H1 (cell line): ENCODE results near the gene NEK11. TPM values are rescaled to one million over a fixed set of nuclear protein-coding genes. Genes with fewer than 3 reads are reported as not detected.

Source experiments
- CHD1 ChIP-seq: IDR thresholded peaks from 2 replicates; pipeline ENCODE4 v1.6.1; 2012; ENCODE audit warnings: low read depth, low read length, improper control_type of control experiment
- GTF2F1 ChIP-seq: IDR thresholded peaks from 2 replicates; pipeline ENCODE4 v1.6.1; 2012; ENCODE audit warnings: low read depth, low read length, improper control_type of control experiment, borderline replicate concordance
- SAP30 ChIP-seq: fragments of 300-600 bp; sonication (generic); IDR thresholded peaks from 2 replicates; pipeline ENCODE4 v1.7.1; 2012; ENCODE audit warnings: low read length, moderate library complexity, mild to moderate bottlenecking, inconsistent platforms; ENCODE audit not compliant: insufficient read depth, insufficient replicate concordance
- SIN3A ChIP-seq, 2 experiments: IDR thresholded peaks in 1 of 2; conservative IDR thresholded peaks in 1 of 2; 2 replicates each; pipeline ENCODE4 v1.6.1; 2011 to 2012; ENCODE audit warnings: low read length in 2 of 2, improper control_type of control experiment in 1 of 2, low read depth in 1 of 2, mild to moderate bottlenecking in 1 of 2
- SUZ12 ChIP-seq: fragments of 200-600 bp; sonication (generic); IDR thresholded peaks from 2 replicates; pipeline ENCODE4 v1.6.1; 2012; ENCODE audit warnings: mild to moderate bottlenecking, inconsistent platforms, low read length, moderate library complexity, mixed read lengths
- TAF1 ChIP-seq: IDR thresholded peaks from 2 replicates; pipeline ENCODE4 v1.6.1; 2011; ENCODE audit warnings: mild to moderate bottlenecking, low read depth, low read length
- TAF7 ChIP-seq: optimal IDR thresholded peaks from 2 replicates; pipeline ENCODE3; 2011; ENCODE audit warnings: low read depth, mild to moderate bottlenecking, inconsistent platforms, low read length, moderate library complexity, borderline replicate concordance
- polyA plus RNA-seq, 7 experiments: library from polyadenylated mRNA; depleted of rRNA in 3 of 7; stranded (reverse) in 5 of 7; unstranded in 2 of 7; fragments of >200 nt in 5 of 7; fragments of 200-250 nt in 2 of 7; gene quantifications; 1 replicate in 5 of 7; 2 replicates in 1 of 7; 4 replicates in 1 of 7; pipeline versions ENCODE4 v1.2.1 to v1.2.3, GENCODE V29; 2011 to 2013; ENCODE audit warnings: missing spikeins in 2 of 7, mixed read lengths in 2 of 7
- total RNA-seq: library from RNA; stranded (reverse); fragmentation: NEBNext Ultra II Directional; extraction: Animal tissue kit (Norgen Biotek cat#: 25700); gene quantifications from 2 replicates; pipeline ENCODE4 v1.2.1, GENCODE V29; 2021
- TF ChIP-seq, protein P1 (sequence below): fragments of 300-600 bp; sonication (generic); IDR thresholded peaks from 2 replicates; pipeline ENCODE4 v1.7.1; 2012; ENCODE audit warnings: low read length, moderate library complexity, mild to moderate bottlenecking, inconsistent platforms; ENCODE audit not compliant: insufficient replicate concordance
- TF ChIP-seq, protein P2 (sequence below), 3 experiments: IDR thresholded peaks; 1 replicate in 2 of 3; 2 replicates in 1 of 3; pipeline versions ENCODE4 v1.5.1 to v1.6.1; 2011; ENCODE audit warnings: low read length in 3 of 3, mild to moderate bottlenecking in 3 of 3, inconsistent platforms in 2 of 3, low read depth in 1 of 3, moderate library complexity in 1 of 3; ENCODE audit not compliant: insufficient read depth in 1 of 3; ENCODE audit errors: control extremely low read depth in 1 of 3

NEK11 gene
- total and polyA plus RNA-seq, 2 of the 8 experiments (the other 6 are each of a cell fraction or from before 2014, with no cell fraction given): 0.60 TPM; not detected in 1

DNA sequence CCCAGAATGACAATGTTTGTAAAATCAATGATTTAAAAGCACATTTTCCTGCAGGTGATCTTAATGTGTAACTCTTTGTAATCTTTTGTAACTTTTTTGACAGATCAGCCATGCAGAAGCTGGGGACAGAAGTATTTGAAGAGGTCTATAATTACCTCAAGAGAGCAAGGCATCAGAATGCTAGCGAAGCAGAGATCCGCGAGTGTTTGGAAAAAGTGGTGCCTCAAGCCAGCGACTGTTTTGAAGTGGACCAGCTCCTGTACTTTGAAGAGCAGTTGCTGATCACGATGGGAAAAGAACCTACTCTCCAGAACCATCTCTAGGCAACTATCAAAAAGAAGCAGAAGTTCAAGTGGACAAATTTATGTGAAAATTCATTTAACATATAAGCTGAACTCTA, 322.8 kb downstream of the NEK11 start (continued):
- TF ChIP-seq, protein P1, sequence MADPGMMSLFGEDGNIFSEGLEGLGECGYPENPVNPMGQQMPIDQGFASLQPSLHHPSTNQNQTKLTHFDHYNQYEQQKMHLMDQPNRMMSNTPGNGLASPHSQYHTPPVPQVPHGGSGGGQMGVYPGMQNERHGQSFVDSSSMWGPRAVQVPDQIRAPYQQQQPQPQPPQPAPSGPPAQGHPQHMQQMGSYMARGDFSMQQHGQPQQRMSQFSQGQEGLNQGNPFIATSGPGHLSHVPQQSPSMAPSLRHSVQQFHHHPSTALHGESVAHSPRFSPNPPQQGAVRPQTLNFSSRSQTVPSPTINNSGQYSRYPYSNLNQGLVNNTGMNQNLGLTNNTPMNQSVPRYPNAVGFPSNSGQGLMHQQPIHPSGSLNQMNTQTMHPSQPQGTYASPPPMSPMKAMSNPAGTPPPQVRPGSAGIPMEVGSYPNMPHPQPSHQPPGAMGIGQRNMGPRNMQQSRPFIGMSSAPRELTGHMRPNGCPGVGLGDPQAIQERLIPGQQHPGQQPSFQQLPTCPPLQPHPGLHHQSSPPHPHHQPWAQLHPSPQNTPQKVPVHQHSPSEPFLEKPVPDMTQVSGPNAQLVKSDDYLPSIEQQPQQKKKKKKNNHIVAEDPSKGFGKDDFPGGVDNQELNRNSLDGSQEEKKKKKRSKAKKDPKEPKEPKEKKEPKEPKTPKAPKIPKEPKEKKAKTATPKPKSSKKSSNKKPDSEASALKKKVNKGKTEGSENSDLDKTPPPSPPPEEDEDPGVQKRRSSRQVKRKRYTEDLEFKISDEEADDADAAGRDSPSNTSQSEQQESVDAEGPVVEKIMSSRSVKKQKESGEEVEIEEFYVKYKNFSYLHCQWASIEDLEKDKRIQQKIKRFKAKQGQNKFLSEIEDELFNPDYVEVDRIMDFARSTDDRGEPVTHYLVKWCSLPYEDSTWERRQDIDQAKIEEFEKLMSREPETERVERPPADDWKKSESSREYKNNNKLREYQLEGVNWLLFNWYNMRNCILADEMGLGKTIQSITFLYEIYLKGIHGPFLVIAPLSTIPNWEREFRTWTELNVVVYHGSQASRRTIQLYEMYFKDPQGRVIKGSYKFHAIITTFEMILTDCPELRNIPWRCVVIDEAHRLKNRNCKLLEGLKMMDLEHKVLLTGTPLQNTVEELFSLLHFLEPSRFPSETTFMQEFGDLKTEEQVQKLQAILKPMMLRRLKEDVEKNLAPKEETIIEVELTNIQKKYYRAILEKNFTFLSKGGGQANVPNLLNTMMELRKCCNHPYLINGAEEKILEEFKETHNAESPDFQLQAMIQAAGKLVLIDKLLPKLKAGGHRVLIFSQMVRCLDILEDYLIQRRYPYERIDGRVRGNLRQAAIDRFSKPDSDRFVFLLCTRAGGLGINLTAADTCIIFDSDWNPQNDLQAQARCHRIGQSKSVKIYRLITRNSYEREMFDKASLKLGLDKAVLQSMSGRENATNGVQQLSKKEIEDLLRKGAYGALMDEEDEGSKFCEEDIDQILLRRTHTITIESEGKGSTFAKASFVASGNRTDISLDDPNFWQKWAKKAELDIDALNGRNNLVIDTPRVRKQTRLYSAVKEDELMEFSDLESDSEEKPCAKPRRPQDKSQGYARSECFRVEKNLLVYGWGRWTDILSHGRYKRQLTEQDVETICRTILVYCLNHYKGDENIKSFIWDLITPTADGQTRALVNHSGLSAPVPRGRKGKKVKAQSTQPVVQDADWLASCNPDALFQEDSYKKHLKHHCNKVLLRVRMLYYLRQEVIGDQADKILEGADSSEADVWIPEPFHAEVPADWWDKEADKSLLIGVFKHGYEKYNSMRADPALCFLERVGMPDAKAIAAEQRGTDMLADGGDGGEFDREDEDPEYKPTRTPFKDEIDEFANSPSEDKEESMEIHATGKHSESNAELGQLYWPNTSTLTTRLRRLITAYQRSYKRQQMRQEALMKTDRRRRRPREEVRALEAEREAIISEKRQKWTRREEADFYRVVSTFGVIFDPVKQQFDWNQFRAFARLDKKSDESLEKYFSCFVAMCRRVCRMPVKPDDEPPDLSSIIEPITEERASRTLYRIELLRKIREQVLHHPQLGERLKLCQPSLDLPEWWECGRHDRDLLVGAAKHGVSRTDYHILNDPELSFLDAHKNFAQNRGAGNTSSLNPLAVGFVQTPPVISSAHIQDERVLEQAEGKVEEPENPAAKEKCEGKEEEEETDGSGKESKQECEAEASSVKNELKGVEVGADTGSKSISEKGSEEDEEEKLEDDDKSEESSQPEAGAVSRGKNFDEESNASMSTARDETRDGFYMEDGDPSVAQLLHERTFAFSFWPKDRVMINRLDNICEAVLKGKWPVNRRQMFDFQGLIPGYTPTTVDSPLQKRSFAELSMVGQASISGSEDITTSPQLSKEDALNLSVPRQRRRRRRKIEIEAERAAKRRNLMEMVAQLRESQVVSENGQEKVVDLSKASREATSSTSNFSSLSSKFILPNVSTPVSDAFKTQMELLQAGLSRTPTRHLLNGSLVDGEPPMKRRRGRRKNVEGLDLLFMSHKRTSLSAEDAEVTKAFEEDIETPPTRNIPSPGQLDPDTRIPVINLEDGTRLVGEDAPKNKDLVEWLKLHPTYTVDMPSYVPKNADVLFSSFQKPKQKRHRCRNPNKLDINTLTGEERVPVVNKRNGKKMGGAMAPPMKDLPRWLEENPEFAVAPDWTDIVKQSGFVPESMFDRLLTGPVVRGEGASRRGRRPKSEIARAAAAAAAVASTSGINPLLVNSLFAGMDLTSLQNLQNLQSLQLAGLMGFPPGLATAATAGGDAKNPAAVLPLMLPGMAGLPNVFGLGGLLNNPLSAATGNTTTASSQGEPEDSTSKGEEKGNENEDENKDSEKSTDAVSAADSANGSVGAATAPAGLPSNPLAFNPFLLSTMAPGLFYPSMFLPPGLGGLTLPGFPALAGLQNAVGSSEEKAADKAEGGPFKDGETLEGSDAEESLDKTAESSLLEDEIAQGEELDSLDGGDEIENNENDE: no peak
- no peak for TF ChIP-seq SIN3A (conservative IDR thresholded peaks at IDR 0.05 in 1 of 2, IDR thresholded peaks at IDR 0.05 in 1 of 2; ENCODE audit: low read depth in 1 of 2, low read length in 2 of 2)
- no peak for TF ChIP-seq CHD1
- TF ChIP-seq, protein P2, sequence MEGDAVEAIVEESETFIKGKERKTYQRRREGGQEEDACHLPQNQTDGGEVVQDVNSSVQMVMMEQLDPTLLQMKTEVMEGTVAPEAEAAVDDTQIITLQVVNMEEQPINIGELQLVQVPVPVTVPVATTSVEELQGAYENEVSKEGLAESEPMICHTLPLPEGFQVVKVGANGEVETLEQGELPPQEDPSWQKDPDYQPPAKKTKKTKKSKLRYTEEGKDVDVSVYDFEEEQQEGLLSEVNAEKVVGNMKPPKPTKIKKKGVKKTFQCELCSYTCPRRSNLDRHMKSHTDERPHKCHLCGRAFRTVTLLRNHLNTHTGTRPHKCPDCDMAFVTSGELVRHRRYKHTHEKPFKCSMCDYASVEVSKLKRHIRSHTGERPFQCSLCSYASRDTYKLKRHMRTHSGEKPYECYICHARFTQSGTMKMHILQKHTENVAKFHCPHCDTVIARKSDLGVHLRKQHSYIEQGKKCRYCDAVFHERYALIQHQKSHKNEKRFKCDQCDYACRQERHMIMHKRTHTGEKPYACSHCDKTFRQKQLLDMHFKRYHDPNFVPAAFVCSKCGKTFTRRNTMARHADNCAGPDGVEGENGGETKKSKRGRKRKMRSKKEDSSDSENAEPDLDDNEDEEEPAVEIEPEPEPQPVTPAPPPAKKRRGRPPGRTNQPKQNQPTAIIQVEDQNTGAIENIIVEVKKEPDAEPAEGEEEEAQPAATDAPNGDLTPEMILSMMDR (IDR thresholded peaks at IDR 0.05; ENCODE audit: control extremely low read depth in 1 of 3, insufficient read depth in 1 of 3, low read depth in 1 of 3, low read length in 3 of 3): no peak
- no peak for TF ChIP-seq GTF2F1
- no peak for TF ChIP-seq SAP30
- no peak for TF ChIP-seq SUZ12
- no peak for TF ChIP-seq TAF1
- no peak for TF ChIP-seq TAF7
